Stimulated activated CD8-positive, alpha-beta memory T cell treated with anti-CD3 and anti-CD28 coated beads, Interleukin-15, amount 100 ng/mL, for 1 hour (primary cell): Measurements from ENCODE around the gene PIK3C2B.
A peak's percentile ranks its signal among the peaks of the same experiment; 100 is the strongest.
"Not testable (repeated sequence)": the region's sequence is repeated elsewhere in the genome, so short reads cannot be mapped to it uniquely, and the experiment has no call there.

Experiments used
- DNase-seq: peaks from one replicate; pipeline ENCODE4 v3.0.0-alpha.2; 2020; ENCODE audit warnings: low read depth

PIK3C2B gene, protein sequence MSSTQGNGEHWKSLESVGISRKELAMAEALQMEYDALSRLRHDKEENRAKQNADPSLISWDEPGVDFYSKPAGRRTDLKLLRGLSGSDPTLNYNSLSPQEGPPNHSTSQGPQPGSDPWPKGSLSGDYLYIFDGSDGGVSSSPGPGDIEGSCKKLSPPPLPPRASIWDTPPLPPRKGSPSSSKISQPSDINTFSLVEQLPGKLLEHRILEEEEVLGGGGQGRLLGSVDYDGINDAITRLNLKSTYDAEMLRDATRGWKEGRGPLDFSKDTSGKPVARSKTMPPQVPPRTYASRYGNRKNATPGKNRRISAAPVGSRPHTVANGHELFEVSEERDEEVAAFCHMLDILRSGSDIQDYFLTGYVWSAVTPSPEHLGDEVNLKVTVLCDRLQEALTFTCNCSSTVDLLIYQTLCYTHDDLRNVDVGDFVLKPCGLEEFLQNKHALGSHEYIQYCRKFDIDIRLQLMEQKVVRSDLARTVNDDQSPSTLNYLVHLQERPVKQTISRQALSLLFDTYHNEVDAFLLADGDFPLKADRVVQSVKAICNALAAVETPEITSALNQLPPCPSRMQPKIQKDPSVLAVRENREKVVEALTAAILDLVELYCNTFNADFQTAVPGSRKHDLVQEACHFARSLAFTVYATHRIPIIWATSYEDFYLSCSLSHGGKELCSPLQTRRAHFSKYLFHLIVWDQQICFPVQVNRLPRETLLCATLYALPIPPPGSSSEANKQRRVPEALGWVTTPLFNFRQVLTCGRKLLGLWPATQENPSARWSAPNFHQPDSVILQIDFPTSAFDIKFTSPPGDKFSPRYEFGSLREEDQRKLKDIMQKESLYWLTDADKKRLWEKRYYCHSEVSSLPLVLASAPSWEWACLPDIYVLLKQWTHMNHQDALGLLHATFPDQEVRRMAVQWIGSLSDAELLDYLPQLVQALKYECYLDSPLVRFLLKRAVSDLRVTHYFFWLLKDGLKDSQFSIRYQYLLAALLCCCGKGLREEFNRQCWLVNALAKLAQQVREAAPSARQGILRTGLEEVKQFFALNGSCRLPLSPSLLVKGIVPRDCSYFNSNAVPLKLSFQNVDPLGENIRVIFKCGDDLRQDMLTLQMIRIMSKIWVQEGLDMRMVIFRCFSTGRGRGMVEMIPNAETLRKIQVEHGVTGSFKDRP (N-terminal part only)

DNA sequence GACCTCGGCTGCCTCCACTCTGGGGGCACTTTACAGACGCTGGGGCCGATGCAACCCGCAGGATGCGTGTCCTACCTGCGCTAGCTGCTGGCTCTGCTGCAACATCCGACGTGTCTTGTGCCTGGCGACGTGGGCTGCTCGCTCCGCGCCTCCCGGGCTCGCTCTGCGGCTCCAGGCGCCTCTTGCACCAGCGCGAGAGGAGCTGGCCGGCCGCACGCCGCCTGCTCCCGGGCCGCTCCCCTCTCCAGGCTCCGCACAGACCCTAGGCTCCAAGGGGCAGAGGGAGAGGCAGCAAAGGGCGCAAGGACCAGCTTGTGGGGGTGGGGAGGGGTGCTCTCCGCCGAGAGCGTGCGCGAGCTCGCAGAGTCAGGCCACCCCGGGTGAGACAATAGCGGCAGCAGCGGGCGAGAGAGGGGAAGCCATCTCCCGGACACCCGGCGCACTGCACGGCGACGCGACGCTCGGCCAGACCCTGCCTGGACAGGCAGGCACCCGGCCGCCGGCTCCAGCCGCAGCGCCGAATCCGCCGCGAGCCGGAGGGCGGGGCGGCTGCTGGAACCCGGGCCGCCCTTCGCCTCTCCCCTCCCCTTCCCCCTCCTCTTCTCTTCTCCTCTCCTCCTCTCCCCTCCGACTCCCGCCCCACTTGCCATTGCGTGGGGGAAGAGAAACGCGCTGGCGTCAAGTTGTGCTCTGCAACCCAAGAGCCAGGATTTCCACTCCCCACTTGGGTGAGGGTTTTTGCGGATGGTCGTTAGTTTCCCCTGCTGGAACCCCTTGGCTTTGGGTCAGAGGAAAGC is at the start of gene PIK3C2B:
TSS of gene PIK3C2B (minus strand) at position 525 of the 797 bp plus-strand sequence. CDS start 25,003 bp downstream, outside the sequence.
- DNase-seq: no peak

DNA sequence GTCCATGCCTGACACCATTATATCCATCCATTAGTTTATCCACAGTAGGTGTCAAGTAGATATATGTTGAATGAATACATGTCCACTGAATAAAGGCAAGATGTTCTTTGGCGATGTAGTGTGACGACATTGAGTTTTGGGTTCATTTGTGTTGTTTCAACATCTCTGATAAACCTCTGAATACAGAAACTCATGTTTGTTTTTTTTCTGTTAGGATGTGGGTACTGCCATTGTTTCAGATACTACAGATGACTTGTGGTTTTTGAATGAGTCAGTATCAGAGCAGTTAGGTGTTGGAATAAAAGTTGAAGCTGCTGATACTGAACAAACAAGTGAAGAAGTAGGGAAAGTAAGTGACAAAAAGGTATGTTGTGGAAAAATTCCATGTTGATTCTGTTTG is 49.7 kb upstream of the PIK3C2B start:
- no peak for DNase-seq

DNA sequence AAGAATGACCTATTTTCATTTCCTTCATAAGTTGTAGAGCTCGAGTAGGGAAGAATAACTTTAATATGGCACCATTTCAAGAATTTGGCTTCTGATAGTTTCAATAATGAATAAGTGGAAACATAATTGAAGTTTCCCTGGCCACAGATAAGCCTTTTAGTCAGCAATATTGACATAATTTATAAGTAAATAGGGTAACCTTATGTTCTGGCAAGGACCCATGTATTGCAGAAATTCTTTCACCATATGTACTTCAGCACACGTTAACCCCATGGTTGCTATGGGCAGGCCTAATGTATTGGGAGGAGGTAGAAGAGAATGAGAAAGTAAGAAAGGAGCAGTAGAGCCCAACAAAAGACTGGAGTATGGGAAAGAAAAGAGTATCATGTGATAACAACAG is 47.0 kb upstream of the PIK3C2B start:
- no peak for DNase-seq

DNA sequence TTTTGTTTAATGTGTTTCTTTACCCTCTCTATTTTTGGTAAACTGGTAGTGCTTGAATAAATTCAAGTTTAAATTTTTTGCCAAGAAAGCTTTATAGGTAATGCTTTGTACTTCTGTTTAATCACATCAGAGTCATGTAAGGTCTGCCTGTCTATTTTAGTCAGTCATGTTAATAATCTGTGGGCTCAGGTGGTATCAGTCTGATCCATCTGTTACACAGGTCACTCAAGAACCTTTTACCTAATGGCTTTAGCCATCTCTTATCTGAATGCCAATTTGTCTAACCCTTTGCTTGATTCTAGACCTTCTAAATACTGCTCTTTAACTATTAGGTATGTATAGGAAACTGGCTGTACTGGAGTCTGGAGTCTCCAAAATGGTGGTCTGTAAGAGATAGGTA is 38.2 kb upstream of the PIK3C2B start:
- no peak for DNase-seq

DNA sequence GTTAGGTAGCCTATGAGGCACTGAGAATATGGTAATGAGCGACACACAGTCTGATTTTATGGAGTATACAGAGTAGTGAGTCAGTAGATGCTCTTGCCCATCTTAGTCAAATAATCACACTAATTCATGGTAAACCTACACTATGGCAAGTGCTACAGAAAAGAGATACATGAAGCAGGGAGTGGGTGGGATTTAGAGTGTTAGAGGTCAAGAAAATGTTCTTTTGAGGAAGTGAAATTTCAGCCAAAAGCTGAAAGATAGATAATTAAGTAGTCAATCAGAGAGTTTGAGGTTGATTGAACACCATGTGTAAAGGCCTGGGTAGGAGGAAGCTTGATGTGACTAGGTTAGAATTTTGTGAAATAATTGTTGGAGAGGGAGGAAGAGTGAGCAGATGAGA is 36.3 kb upstream of the PIK3C2B start:
- DNase-seq: no peak

DNA sequence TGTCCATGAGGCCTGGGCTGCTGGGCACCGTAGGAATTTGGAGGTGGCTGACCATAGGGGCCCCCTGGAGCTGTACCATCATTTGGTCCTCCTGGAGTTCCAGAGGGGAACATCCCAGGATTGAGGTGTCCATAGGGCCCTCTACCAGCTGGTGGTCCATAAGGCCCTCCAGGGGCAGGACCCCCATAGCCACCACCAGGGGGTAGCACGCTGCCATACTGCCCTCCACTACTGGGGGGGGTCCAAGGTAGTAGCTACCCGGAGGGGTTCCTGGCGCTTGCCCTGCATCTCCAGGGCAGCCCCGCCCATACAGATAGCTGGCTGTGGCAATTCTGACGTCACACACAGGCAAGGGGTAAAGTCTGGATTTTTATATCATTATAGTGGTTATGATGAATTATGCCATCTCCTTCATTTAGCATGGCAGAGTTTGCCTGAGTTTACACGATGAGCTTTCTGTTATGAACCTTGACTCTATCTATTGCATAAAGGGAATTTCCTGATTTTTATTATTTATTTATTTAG is 34.8 kb upstream of the PIK3C2B start:
- no peak for DNase-seq

DNA sequence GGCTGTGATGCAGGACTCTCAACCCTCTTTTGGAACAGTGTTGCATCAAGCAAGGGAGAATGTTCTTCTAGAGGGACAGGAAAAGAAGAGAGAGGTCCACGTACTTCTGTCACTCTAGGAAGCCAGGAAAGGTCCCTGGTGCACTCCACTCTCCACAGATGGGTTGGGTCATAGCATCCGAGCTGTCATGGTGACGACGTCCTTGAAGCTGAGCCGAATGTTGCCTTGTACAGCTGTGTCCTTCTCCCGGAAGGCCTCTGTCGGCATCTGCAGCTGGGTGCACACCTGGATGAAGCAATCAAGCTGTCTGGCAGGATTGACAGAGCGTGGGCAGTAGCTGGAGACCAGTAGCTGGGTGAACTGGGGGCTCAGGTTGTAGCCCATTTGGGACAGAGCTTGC is 34.1 kb upstream of the PIK3C2B start:
- no peak for DNase-seq

DNA sequence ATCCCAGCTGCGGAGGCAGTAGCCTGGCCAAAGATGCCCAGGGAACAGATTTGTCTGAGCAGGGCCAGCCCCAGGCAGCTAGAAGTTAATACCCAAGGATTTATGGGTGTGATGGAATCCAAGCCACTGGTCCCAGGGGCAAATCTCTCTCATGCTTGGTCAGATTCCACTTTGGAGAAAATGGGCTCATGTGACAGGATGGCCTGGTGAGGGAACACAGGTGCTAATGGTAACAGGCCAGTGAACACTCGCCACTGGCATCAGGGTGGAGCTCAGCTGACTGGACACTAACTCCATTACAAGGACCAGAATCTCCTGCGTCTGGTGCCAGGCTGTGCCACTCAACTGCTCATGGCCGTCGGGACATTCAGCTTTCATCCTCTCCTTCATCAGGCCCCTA is 33.6 kb upstream of the PIK3C2B start:
- no peak for DNase-seq

DNA sequence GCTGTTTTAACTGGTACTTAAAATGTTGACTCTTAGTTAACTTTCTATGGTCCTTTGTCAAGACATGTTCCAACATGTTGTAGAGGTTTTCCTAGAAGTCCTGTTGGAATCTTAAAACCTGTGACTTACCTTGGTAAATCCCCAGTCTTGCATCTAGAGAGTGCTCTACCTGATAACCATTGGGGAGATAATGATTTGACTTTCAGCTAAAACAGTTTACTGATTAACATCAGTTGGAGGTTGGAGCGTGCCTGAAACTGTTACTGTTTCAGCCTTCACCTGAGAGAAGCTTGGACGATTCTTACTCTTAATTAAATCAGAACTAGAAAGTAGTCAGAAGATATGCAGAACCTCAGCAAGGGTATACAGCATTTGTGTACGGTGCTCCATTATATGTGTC is 30.4 kb upstream of the PIK3C2B start:
- no peak for DNase-seq

DNA sequence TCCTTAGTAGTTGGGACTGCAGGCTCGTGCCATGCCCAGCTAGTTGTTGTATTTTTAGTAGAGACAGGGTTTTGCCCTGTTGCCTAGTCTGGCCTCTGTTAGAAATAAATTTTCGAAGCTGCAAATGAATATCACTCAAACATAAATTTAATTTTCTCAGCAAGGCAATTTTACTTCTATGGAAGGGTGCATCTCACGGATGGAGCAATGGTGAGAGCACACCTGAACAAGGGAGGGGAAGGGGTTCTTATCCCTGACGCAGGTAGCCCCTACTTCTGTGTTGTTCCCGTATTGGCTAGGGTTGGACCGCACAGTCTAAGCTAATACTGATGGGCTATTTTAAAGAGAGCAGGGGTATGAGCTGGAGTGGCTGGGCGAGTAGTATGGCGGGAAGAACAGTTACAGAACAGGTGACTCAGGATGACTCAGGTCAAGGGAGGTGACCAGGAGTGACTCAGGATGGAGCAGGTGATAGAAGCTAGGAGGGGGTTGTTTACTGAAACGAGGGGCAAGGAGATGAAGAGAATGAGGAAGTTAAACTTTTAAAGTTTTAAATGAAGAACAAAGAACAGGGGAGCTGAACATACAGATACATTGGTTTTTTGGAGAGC is 29.1 kb upstream of the PIK3C2B start:
- no peak for DNase-seq

DNA sequence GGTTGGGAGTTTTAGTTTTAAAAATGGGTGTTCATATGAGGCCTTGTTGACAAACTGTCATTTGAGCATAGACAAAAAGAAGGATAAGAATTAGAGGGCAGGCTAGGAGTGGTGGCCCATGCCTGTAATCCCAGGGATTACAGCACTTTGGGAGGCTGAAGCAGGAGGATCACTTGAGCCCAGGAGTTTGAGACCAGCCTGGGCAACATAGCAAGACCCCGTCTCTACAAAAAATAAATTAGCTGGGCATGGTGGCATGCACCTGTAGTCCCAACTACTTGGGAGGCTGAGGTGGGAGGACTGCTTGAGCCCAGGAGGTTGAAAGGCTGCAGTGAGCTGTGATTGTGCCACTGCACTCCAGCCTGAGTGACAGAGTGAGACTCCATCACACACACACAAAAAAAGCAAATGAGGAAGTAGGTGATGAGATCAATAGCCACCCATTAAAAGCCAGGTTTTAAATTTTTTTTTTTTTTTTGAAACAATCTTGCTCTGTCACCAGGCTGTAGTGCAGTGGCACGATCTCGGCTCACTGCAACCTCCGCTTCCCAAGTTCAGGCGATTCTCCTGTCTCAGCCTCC is 27.4 kb upstream of the PIK3C2B start:
- not testable (repeated sequence) for DNase-seq

DNA sequence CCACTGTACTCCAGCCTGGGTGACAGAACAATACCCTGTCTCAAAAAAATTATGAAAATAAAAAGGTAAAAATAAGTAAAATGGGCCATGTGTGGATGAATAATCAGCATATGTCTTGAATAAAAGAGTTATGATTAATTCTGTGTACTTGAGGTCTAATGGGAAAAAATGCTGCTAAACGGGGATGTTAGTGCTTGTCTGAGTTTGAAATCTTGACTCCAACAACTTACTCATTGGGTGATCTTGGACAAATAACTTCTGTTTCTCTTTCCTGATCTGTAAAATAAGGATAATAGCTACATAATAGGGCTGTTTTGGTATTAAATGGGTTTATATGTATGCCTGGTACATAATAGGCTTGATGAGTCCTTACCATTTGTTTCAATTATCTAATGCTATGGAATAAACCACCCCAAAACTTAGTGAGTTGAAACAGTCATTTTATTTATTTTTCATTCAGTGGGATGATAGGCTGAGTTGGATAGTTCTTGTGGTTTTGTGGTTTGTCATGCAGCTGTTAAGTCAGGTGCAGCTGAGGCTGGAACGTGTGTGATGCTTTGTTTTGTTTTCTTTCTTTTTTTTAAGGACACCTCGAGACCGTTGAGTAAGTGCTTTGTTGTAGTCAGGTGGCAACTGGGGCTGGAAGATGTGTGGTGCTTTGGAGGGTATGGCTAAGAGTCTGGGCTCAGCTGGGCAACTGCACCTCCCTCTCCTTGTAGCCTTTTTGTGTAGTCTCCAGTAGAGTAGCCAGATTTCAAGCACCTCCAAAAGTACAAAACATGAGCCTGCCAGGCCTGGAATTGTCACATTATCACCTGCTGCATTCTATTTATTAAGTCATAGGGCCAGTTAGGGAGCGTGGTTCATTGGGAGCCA is 26.5 kb upstream of the PIK3C2B start:
- peak; percentile 24 for DNase-seq

DNA sequence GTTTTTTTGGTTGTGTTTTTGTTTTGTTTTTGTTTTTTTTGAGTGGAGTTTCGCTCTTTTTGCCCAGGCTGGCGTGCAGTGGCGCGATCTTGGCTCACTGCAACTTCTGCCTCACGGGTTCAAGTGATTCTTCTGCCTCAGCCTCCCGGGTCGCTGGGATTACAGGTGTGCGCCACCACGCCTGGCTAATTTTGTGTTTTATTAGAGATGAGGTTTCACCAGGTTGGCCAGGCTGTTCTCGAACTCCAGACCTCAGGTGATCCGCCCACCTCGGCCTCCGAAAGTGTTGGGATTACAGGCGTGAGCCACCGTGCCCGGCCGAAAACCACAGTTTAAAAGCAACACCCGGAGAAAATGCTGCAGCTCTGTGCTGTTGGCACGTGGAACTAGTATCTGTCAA is 22.8 kb upstream of the PIK3C2B start:
- not testable (repeated sequence) for DNase-seq

DNA sequence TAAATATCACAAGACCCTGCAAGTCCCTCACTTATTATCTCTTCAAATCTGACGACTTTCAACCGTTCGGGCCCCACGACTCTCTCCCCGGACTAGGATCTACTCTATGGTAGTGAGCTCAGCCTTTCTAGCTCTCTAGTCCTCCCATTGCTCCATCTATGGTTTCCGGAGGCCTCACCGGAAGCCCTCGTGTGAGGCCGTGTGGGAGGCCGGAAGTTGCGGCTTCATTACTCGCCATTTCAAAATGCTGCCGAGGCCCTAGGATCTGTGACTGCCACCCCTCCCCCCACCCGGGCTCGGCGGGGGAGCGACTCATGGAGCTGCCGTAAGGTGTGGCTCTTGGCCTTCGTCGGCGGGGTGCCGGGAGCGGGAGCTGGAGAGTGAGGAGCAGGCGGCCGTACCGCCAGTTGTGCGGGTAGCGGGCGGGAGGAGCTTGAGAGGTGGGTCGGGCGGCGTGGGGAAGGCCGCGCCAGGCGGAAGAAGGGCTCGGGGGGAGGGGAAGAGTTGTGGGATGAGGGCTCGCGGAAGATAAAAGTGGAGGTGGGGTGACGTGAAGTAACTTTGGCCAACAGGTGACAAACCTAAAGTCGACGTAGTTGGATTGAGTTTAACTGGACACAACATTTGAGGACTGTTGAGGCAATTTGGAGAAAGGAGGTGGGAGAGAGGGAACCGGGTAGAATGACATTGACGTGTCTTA is 21.7 kb upstream of the PIK3C2B start, which contains the start of gene MDM4:
TSS of gene MDM4 (plus strand) at position 227 of the 700 bp plus-strand sequence. CDS start 9,113 bp downstream, outside the sequence.
- peak; percentile 85 for DNase-seq

DNA sequence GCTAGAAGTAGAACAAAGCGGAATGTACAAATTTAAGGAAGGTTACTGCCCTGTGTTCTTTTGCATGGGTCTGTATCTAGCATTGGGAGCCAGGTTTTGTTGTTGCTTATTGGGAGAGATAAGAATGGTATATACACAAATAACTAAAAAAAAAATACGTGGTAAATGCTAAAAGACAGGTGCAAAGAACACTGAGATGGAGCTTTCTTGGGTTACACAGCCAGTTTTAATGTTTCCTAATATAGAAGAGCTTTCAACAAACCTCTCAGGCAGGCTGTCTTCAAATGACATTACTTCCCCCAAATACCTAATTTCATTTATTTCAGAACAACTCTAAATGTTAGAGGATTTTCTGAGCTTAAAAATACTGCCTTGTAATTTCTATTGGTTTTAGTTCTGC is 20.2 kb upstream of the PIK3C2B start:
- no peak for DNase-seq

DNA sequence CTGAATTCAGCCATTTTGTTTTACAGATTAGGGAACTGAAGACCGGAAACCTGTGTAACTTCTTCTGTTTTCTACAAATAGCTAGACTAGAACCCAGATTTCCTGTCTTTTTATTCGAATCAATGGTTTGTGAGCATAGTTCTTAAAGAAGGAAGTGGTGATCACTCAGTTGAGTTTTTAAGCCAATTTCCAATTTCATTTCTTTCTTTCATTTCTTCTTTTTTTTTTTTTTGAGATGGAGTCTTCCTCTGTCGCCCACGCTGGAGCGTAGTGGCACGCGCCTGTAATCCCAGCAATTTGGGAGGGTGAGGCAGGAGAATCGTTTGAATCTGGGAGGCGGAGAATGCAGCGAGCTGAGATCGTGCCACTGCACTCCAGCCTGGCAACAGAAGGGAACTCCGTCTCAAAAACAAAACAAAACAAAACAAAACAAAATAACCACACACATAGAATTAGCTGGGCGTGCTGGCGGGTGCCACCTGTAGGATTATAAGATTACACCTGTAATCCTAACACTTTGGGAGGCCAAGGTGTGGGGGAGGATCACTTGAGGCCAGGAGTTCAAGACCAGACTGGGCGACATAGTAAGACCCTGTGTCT is 18.6 kb upstream of the PIK3C2B start:
- no peak for DNase-seq

DNA sequence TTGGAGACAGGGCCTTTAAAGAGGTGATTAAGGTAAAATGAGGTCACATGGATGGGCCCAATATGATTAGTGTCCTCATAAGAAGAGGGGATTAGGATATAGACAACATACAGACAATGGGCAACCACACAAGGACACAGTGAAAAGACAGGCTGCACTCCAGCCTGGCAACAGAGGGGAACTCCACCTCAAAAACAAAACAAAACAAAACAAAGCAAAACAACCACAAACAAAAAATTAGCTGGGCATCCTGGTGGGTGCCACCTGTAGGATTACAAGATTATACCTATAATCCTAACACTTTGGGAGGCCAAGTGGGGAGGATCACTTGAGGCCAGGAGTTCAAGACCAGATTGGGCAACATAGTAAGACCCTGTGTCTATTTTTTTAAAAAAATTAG is 16.8 kb upstream of the PIK3C2B start:
- DNase-seq: no peak

DNA sequence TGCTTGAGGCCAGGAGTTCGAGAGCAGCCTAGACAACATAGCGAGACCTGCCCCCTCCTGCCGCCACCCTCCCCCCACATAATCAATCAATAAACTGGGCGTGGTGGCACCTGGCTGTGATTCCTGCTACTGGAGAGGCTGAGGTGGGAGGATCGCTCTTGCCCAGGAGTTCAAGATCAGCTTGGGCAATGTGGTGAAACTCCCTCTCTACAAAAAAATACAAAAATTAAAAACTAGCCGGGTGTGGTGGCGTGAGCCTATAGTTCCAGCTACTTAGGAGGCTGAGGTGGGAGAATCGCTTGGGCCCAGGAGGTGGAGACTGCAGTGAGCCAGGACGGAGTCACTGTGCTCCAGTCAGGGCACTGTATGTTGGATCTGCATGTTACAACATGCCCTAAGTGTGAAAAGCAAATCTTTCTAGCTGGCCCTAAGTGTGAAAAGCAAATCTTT is 14.6 kb upstream of the PIK3C2B start:
- no peak for DNase-seq
